NCI-H2081 treated with DMSO at 0.1 percent for 48 hours (cell line): ENCODE results near the gene FRMPD4.
A peak's percentile ranks its signal among the peaks of the same experiment; 100 is the strongest.

Experiments used
- DNase-seq: peaks from one replicate; lab custom pipeline; 2025; lab: John Stamatoyannopoulos, UW

Gene FRMPD4

DNA sequence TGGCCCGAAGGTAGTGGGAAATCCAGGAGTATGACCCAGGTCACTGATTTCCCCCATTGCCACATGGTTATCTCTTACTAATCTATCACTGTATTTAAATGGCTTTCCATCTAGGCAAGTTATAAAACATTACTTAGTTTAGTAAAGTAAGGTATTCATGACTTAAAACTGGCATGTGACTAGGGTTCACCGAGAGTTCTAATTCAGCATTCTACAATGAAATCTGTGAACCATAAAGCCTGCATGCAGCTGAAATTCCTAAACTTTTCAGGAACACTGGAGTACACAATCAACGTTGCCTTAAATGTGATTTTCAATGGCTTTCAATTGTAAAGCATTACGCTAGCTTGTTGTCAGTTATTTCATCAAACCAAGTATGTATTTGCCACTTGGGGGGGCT, 630.2 kb downstream of the FRMPD4 start:
- DNase-seq, result no peak

GRCh38 chrX:12770440-12770839, 632.2 kb downstream of the FRMPD4 start:
- peak; percentile 6 for DNase-seq

DNA sequence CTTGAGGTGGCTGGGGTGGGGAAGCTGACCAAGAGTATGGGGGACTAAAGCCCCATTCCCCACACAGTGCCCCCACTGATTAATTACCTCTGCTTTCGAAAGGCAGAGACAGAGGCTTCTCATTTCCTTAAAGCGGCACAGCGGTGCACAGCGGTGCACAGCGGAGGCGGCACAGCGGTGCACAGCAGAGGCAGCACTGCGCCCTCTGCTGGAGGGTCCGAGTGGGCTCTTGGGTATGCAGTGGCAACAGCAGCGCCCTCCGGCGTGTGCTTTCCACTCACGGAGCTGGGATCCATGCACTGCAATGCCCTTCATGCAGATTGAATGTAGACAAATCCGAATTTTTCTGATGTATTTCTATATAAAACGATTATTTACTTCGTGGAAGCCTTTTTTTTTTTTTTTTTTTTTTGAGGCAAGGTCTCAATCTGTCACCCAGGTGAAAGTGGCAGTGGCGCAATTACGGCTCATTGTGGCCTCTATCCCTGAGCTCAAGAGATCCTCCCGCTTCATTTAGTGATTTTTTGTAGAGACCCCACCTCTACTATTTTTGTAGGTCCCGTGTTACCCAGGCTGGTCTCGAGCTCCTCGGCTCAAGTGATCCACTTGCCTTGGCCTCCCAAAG, 633.3 kb downstream of the FRMPD4 start:
- no peak for DNase-seq
